HCT116 (cell line): ENCODE measurements around the gene RBM46. TPM values are rescaled to one million over a fixed set of nuclear protein-coding genes. Genes with fewer than 3 reads are reported as not detected.

Experiments used
- ATAC-seq: fragments of 200-7000 bp; cut with Tn5 transposase; 2 replicates; pipeline ENCODE4 v1.9.1; 2020; ENCODE audit warnings: mild to moderate bottlenecking, moderate library complexity
- BruUV-seq: library from RNA; stranded (reverse); fragments of 400-500 nt; replicated peaks from 2 replicates; lab custom pipeline; 2021; lab: Mats Ljungman, UMichigan
- CTCF ChIA-PET: fragments of 300-600 bp; sonication (Branson Sonifier 250); formaldehyde crosslinking; loops from one replicate; lab custom pipeline; 2021; ENCODE audit warnings: antibody characterized with exemption; lab: Charles Lee
- POLR2A ChIA-PET: fragments of 300-600, 350-600 bp; sonication (Branson Sonifier 250); formaldehyde crosslinking; loops from one replicate; lab custom pipeline; 2021; ENCODE audit warnings: antibody characterized with exemption; lab: Charles Lee
- RAD21 ChIA-PET, 2 experiments: fragments of 300-600 bp; sonication (Branson Sonifier 250); formaldehyde crosslinking; loops; one replicate each; lab custom pipeline; 2023; ENCODE audit warnings: low total read pairs in 2 of 2; ENCODE audit not compliant: uncharacterized antibody in 2 of 2, unreplicated experiment in 2 of 2, low non-redundant PET in 1 of 2; lab: Charles Lee
- DNase-seq: peaks from one replicate; pipeline ENCODE4 v3.0.0-alpha.2; 2010; ENCODE audit warnings: low read depth, low spot score
- H2AFZ ChIP-seq: fragments of 200-600 bp; shearing (Covaris generic), sonication (generic); 2 replicates; pipeline ENCODE4 v1.6.1; 2017; ENCODE audit warnings: low read depth, mixed run types, mixed read lengths, antibody characterized with exemption, low read length; ENCODE audit not compliant: poor library complexity, severe bottlenecking
- H3K27ac ChIP-seq: 2 replicates; pipeline ENCODE4 v1.5.1; 2012; ENCODE audit warnings: low read depth, low read length
- H3K27me3 ChIP-seq: fragments of 200-600 bp; sonication (generic); 2 replicates; pipeline ENCODE4 v1.6.1; 2016; ENCODE audit warnings: mixed run types, low read length, mixed read lengths; ENCODE audit not compliant: insufficient read depth
- H3K36me3 ChIP-seq, 2 experiments: fragments of 200-500 bp in 1 of 2; fragments of 200-600 bp in 1 of 2; sonication (Bioruptor generic) in 1 of 2; sonication (generic) in 1 of 2; 2 replicates each; pipeline versions ENCODE4 v1.5.1 to v1.6.1; 2014 to 2016; ENCODE audit warnings: low read length in 2 of 2, inconsistent platforms in 1 of 2, mixed read lengths in 1 of 2, mixed run types in 1 of 2; ENCODE audit not compliant: insufficient read depth in 2 of 2, control insufficient read depth in 1 of 2
- H3K4me1 ChIP-seq, 2 experiments: fragments of 200-600 bp in 1 of 2; sonication (generic) in 1 of 2; 2 replicates each; pipeline versions ENCODE4 v1.5.1 to v1.6.1; 2012 to 2017; ENCODE audit warnings: low read length in 2 of 2, inconsistent platforms in 1 of 2, mild to moderate bottlenecking in 1 of 2, mixed read lengths in 1 of 2, mixed run types in 1 of 2, moderate library complexity in 1 of 2; ENCODE audit not compliant: insufficient read depth in 2 of 2, control insufficient read depth in 1 of 2
- H3K4me2 ChIP-seq: fragments of 200-600 bp; sonication (generic); 2 replicates; pipeline ENCODE4 v1.6.1; 2017; ENCODE audit warnings: mixed run types, low read length, mixed read lengths
- H3K4me3 ChIP-seq, 2 experiments: fragments of 200-600 bp in 1 of 2; sonication (generic) in 1 of 2; replicated peaks in 1 of 2; 2 replicates each; pipeline ENCODE4 v1.5.1; 2011 to 2016; ENCODE audit warnings: low read length in 2 of 2, control low read depth in 1 of 2, low read depth in 1 of 2, mild to moderate bottlenecking in 1 of 2, mixed read lengths in 1 of 2, mixed run types in 1 of 2
- H3K79me2 ChIP-seq: fragments of 200-600 bp; sonication (generic); 2 replicates; pipeline ENCODE4 v1.6.1; 2017; ENCODE audit warnings: mild to moderate bottlenecking, mixed run types, low read length, moderate library complexity, mixed read lengths; ENCODE audit not compliant: insufficient read depth
- H3K9ac ChIP-seq: fragments of 200-600 bp; sonication (generic); 2 replicates; pipeline ENCODE4 v1.6.1; 2016; ENCODE audit warnings: low read length, mixed read lengths
- H3K9me2 ChIP-seq: fragments of 200-600 bp; sonication (generic), shearing (Covaris generic); 2 replicates; pipeline ENCODE4 v1.6.1; 2017; ENCODE audit warnings: mixed run types, mild to moderate bottlenecking, moderate library complexity; ENCODE audit not compliant: insufficient read depth
- H3K9me3 ChIP-seq, 2 experiments: fragments of 200-500 bp in 1 of 2; fragments of 200-600 bp in 1 of 2; sonication (Bioruptor generic) in 1 of 2; sonication (generic) in 1 of 2; 2 replicates each; pipeline ENCODE4 v1.6.1; 2014 to 2017; ENCODE audit warnings: low read length in 2 of 2, mixed read lengths in 2 of 2, inconsistent platforms in 1 of 2, low read depth in 1 of 2, mild to moderate bottlenecking in 1 of 2, mixed run types in 1 of 2, moderate library complexity in 1 of 2; ENCODE audit not compliant: control insufficient read depth in 1 of 2, insufficient read depth in 1 of 2
- H4K20me1 ChIP-seq: fragments of 200-600 bp; sonication (generic), shearing (Covaris generic); 2 replicates; pipeline ENCODE4 v1.6.1; 2017; ENCODE audit warnings: mixed run types, mild to moderate bottlenecking, moderate library complexity; ENCODE audit not compliant: insufficient read depth
- CBX3 ChIP-seq: IDR thresholded peaks from 2 replicates; pipeline ENCODE4 v1.6.1; 2012; ENCODE audit warnings: low read depth
- CEBPB ChIP-seq: IDR thresholded peaks from 2 replicates; pipeline ENCODE4 v1.6.1; 2012; ENCODE audit warnings: low read depth
- ELF1 ChIP-seq: IDR thresholded peaks from 2 replicates; pipeline ENCODE4 v1.6.1; 2012; ENCODE audit warnings: low read depth, borderline replicate concordance
- FOSL1 ChIP-seq: IDR thresholded peaks from 2 replicates; pipeline ENCODE4 v1.6.1; 2012; ENCODE audit warnings: low read depth
- JUND ChIP-seq: IDR thresholded peaks from 2 replicates; pipeline ENCODE4 v1.6.1; 2012
- MAX ChIP-seq: IDR thresholded peaks from 2 replicates; pipeline ENCODE4 v1.6.1; 2012
- POLR2AphosphoS5 ChIP-seq: IDR thresholded peaks from 2 replicates; pipeline ENCODE4 v1.6.1; 2011; ENCODE audit warnings: mild to moderate bottlenecking, low read depth, low read length, moderate library complexity
- SP1 ChIP-seq: IDR thresholded peaks from 2 replicates; pipeline ENCODE4 v1.6.1; 2012; ENCODE audit warnings: low read depth
- SRF ChIP-seq: IDR thresholded peaks from 2 replicates; pipeline ENCODE4 v1.6.1; 2012; ENCODE audit warnings: low read depth
- TCF7L2 ChIP-seq: IDR thresholded peaks from 2 replicates; pipeline ENCODE4 v1.7.0; 2011; ENCODE audit warnings: borderline replicate concordance, inconsistent platforms; ENCODE audit not compliant: insufficient read depth, insufficient read length; ENCODE audit errors: extremely low read depth
- YY1 ChIP-seq: IDR thresholded peaks from 2 replicates; pipeline ENCODE4 v1.6.1; 2011; ENCODE audit warnings: low read length, low read depth, moderate library complexity, mild to moderate bottlenecking; ENCODE audit not compliant: insufficient replicate concordance; ENCODE audit errors: extremely low read depth
- ZBTB33 ChIP-seq: IDR thresholded peaks from 2 replicates; pipeline ENCODE4 v1.6.1; 2011; ENCODE audit warnings: mild to moderate bottlenecking, low read length, moderate library complexity; ENCODE audit not compliant: insufficient replicate concordance; ENCODE audit errors: extremely low read depth
- intact Hi-C: fragments of 100-400 bp; cut with micrococcal nuclease; formaldehyde crosslinking; loops from 2 replicates; pipeline ENCODE4 v1.10.0; 2022
- total RNA-seq: library from RNA; stranded (reverse); gene quantifications from one replicate; pipeline ENCODE4 v1.2.1, GENCODE V29; 2021; ENCODE audit not compliant: unreplicated experiment

RBM46 gene
- total RNA-seq, 1 experiment from 2014 or later: 0.39 TPM

- POLR2A ChIA-PET: no interaction called here
- no peaks in the 10 kb centered on the region for H3K79me2 ChIP-seq
- no peak overlapping the region for H3K27ac ChIP-seq
- no peaks in the 10 kb centered on the region for H4K20me1 ChIP-seq
- H3K4me2 ChIP-seq: no peak overlapping the region
- H2AFZ ChIP-seq: no peak overlapping the region
- no peaks in the 10 kb centered on the region for H3K36me3 ChIP-seq
- no peak overlapping the region for H3K9ac ChIP-seq
- intact Hi-C loops: no loop called here
- no peaks in the 10 kb centered on the region for H3K27me3 ChIP-seq
- CTCF ChIA-PET: no interaction called here
- no peaks in the 10 kb centered on the region for H3K9me2 ChIP-seq
- DNase-seq: no peak
- H3K4me1 ChIP-seq: no peaks in the 10 kb centered on the region
- BruUV-seq: no TSS peak
- TF ChIP-seq SRF (no peak), YY1 (no peak), ZBTB33 (no peak), JUND (no peak), ELF1 (no peak), FOSL1 (no peak), CBX3 (no peak), MAX (no peak), POLR2AphosphoS5 (no peak), CEBPB (no peak), TCF7L2 (no peak), SP1 (no peak)
- TF ChIP-seq, all 23 proteins: peak for 0
- no peak overlapping the region for H3K4me3 ChIP-seq
- ATAC-seq: no peak
- RAD21 ChIA-PET: no interaction called here
- H3K9me3 ChIP-seq: no peaks in the 10 kb centered on the region
Measured at GRCh38 chr4:154858166-154858565, 77.1 kb downstream of the RBM46 start.
